HG02885 (cell line): ENCODE measurements around the gene DNM3.

Source experiments
- ATAC-seq: cut with Tn5 transposase; IDR thresholded peaks from one replicate; pipeline ENCODE4 v1.9.1; 2021; ENCODE audit warnings: mild to moderate bottlenecking; ENCODE audit not compliant: unreplicated experiment, poor library complexity

The DNM3 gene

GRCh38 chr1:172252321-172252720 is 411.0 kb downstream of the DNM3 start:
- ATAC-seq = no peak

- ATAC-seq = no peak
Observed at GRCh38 chr1:172252958-172253357, 411.7 kb downstream of the DNM3 start.

- no peak for ATAC-seq
Observed at GRCh38 chr1:172254521-172255222, 413.4 kb downstream of the DNM3 start.

- ATAC-seq = no peak
Observed at GRCh38 chr1:172255223-172255560, 413.9 kb downstream of the DNM3 start.

- no peak for ATAC-seq
Observed at GRCh38 chr1:172265905-172266304, 424.6 kb downstream of the DNM3 start.

GRCh38 chr1:172266528-172267174 is 425.4 kb downstream of the DNM3 start:
- no peak for ATAC-seq

- no peak for ATAC-seq
Observed at GRCh38 chr1:172268237-172268636, 426.9 kb downstream of the DNM3 start.

- ATAC-seq = no peak
Observed at GRCh38 chr1:172269084-172269483, 427.8 kb downstream of the DNM3 start.

- no peak for ATAC-seq
Observed at GRCh38 chr1:172269644-172270043, 428.3 kb downstream of the DNM3 start.

- no peak for ATAC-seq
Observed at GRCh38 chr1:172270605-172271004, 429.3 kb downstream of the DNM3 start.

- ATAC-seq = no peak
Observed at GRCh38 chr1:172272087-172272486, 430.8 kb downstream of the DNM3 start.

GRCh38 chr1:172273647-172274396 is 432.5 kb downstream of the DNM3 start:
- no peak for ATAC-seq

GRCh38 chr1:172275478-172275877 is 434.2 kb downstream of the DNM3 start:
- ATAC-seq = no peak

GRCh38 chr1:172276120-172276818 is 435.0 kb downstream of the DNM3 start:
- no peak for ATAC-seq

- no peak for ATAC-seq
Observed at GRCh38 chr1:172277275-172277674, 436.0 kb downstream of the DNM3 start.

- ATAC-seq = no peak
Observed at GRCh38 chr1:172277989-172278388, 436.7 kb downstream of the DNM3 start.

GRCh38 chr1:172278478-172278877 is 437.2 kb downstream of the DNM3 start:
- ATAC-seq = no peak

- ATAC-seq = no peak
Observed at GRCh38 chr1:172279939-172280636, 438.8 kb downstream of the DNM3 start.

GRCh38 chr1:172283766-172284165 is 442.5 kb downstream of the DNM3 start:
- no peak for ATAC-seq

- ATAC-seq = no peak
Observed at GRCh38 chr1:172286629-172287076, 445.4 kb downstream of the DNM3 start.
